H9 (cell line): Measurements from ENCODE around the gene TEAD1. TPM values are rescaled to one million over a fixed set of nuclear protein-coding genes. Genes with fewer than 3 reads are reported as not detected.
A peak's percentile ranks its signal among the peaks of the same experiment; 100 is the strongest.

ENCODE experiments used
- DNase-seq: peaks from one replicate; pipeline ENCODE4 v3.0.0-alpha.2; 2017
- H2AFZ ChIP-seq: one replicate; pipeline ENCODE4 v1.6.1; 2013; ENCODE audit warnings: mild to moderate bottlenecking, low read length, control low read depth, moderate library complexity
- H2AK5ac ChIP-seq: 2 replicates; pipeline ENCODE4 v1.6.1; 2013; ENCODE audit warnings: low read length, control low read depth, mixed read lengths; ENCODE audit not compliant: insufficient read length
- H2BK120ac ChIP-seq: one replicate; pipeline ENCODE4 v1.6.1; 2013; ENCODE audit warnings: low read depth, mild to moderate bottlenecking, low read length, control low read depth, inconsistent platforms; ENCODE audit not compliant: poor library complexity, severe bottlenecking
- H2BK12ac ChIP-seq: 2 replicates; pipeline ENCODE4 v1.6.1; 2013; ENCODE audit warnings: low read length, control low read depth, mixed read lengths, low read depth; ENCODE audit not compliant: insufficient read length
- H2BK15ac ChIP-seq: 2 replicates; pipeline ENCODE4 v1.6.1; 2013; ENCODE audit warnings: low read depth, low read length, control low read depth
- H2BK20ac ChIP-seq: one replicate; pipeline ENCODE4 v1.6.1; 2013; ENCODE audit warnings: low read depth, mild to moderate bottlenecking, low read length, control low read depth, inconsistent platforms; ENCODE audit not compliant: poor library complexity, severe bottlenecking
- H2BK5ac ChIP-seq: 2 replicates; pipeline ENCODE4 v1.6.1; 2013; ENCODE audit warnings: low read length, control low read depth, mixed read lengths; ENCODE audit not compliant: insufficient read length
- H3K14ac ChIP-seq: 2 replicates; pipeline ENCODE4 v1.6.1; 2013; ENCODE audit warnings: low read length, control low read depth; ENCODE audit not compliant: insufficient read depth
- H3K18ac ChIP-seq: 2 replicates; pipeline ENCODE4 v1.6.1; 2013; ENCODE audit warnings: low read depth, mild to moderate bottlenecking, mixed read lengths, low read length, control low read depth; ENCODE audit not compliant: insufficient read length
- H3K23ac ChIP-seq: 2 replicates; pipeline ENCODE4 v1.6.1; 2013; ENCODE audit warnings: low read length, control low read depth, mixed read lengths, low read depth; ENCODE audit not compliant: insufficient read length
- H3K23me2 ChIP-seq: 2 replicates; pipeline ENCODE4 v1.6.1; 2013; ENCODE audit warnings: low read depth, mild to moderate bottlenecking, mixed read lengths, low read length, control low read depth; ENCODE audit not compliant: insufficient read length, poor library complexity, severe bottlenecking
- H3K27ac ChIP-seq: 2 replicates; pipeline ENCODE4 v1.5.1; 2013; ENCODE audit warnings: low read length, control low read depth, mixed read lengths, low read depth; ENCODE audit not compliant: insufficient read length
- H3K27me3 ChIP-seq: 2 replicates; pipeline ENCODE4 v1.6.1; 2013; ENCODE audit warnings: low read length, control low read depth, inconsistent platforms; ENCODE audit not compliant: insufficient read depth
- H3K4ac ChIP-seq: 2 replicates; pipeline ENCODE4 v1.6.1; 2013; ENCODE audit warnings: low read depth, mild to moderate bottlenecking, control low read depth, inconsistent platforms, low read length, moderate library complexity
- H3K4me1 ChIP-seq: 2 replicates; pipeline ENCODE4 v1.6.1; 2013; ENCODE audit warnings: low read length, control low read depth, inconsistent platforms; ENCODE audit not compliant: insufficient read depth
- H3K4me2 ChIP-seq: 2 replicates; pipeline ENCODE4 v1.6.1; 2013; ENCODE audit warnings: low read length, control low read depth, mixed read lengths; ENCODE audit not compliant: insufficient read length, insufficient read depth
- H3K56ac ChIP-seq: 2 replicates; pipeline ENCODE4 v1.6.1; 2013; ENCODE audit warnings: low read depth, mild to moderate bottlenecking, mixed read lengths, low read length, control low read depth; ENCODE audit not compliant: insufficient read length
- H3K79me1 ChIP-seq: 2 replicates; pipeline ENCODE4 v1.6.1; 2013; ENCODE audit warnings: low read depth, mild to moderate bottlenecking, moderate library complexity, low read length, control low read depth, inconsistent platforms; ENCODE audit not compliant: insufficient read depth, poor library complexity, severe bottlenecking
- H3K79me2 ChIP-seq: 2 replicates; pipeline ENCODE4 v1.6.1; 2013; ENCODE audit warnings: low read length, control low read depth, inconsistent platforms; ENCODE audit not compliant: insufficient read depth
- H3K9ac ChIP-seq: 2 replicates; pipeline ENCODE4 v1.6.1; 2013; ENCODE audit warnings: low read length, control low read depth, mixed read lengths; ENCODE audit not compliant: insufficient read length; ENCODE audit errors: extremely low read depth
- H3K9me3 ChIP-seq: one replicate; pipeline ENCODE4 v1.6.1; 2013; ENCODE audit warnings: low read depth, low read length, inconsistent platforms; ENCODE audit not compliant: control insufficient read depth
- H3T11ph ChIP-seq: one replicate; pipeline ENCODE4 v1.6.1; 2013; ENCODE audit warnings: mild to moderate bottlenecking, low read length, control low read depth, inconsistent platforms
- H4K20me1 ChIP-seq: one replicate; pipeline ENCODE4 v1.6.1; 2013; ENCODE audit not compliant: control insufficient read depth, insufficient read length, insufficient read depth
- H4K5ac ChIP-seq: 2 replicates; pipeline ENCODE4 v1.6.1; 2013; ENCODE audit warnings: low read depth, mild to moderate bottlenecking, mixed read lengths, low read length, control low read depth; ENCODE audit not compliant: insufficient read length
- H4K8ac ChIP-seq: replicated peaks from 2 replicates; pipeline ENCODE4 v1.6.1; 2013; ENCODE audit warnings: low read length, control low read depth, mixed read lengths, low read depth; ENCODE audit not compliant: insufficient read length
- H4K91ac ChIP-seq: 2 replicates; pipeline ENCODE4 v1.6.1; 2013; ENCODE audit warnings: low read depth, mild to moderate bottlenecking, moderate library complexity, mixed read lengths, low read length, control low read depth; ENCODE audit not compliant: insufficient read length
- H3K27ac Mint-ChIP-seq, 3 experiments: 2 replicates in 2 of 3; 3 replicates in 1 of 3; pipeline ENCODE4 v1.8.0; 2020 to 2021; ENCODE audit warnings: mixed read lengths in 3 of 3, mild to moderate bottlenecking in 1 of 3, moderate library complexity in 1 of 3
- H3K27me3 Mint-ChIP-seq: 2 replicates; pipeline ENCODE4 v1.8.0; 2021; ENCODE audit warnings: low read depth, mild to moderate bottlenecking, moderate library complexity, mixed read lengths
- H3K36me3 Mint-ChIP-seq, 3 experiments: 2 replicates in 2 of 3; 3 replicates in 1 of 3; pipeline ENCODE4 v1.8.0; 2020 to 2021; ENCODE audit warnings: low read depth in 3 of 3, mixed read lengths in 3 of 3; ENCODE audit not compliant: insufficient read depth in 1 of 3
- H3K4me1 Mint-ChIP-seq, 2 experiments: 2 replicates each; pipeline ENCODE4 v1.8.0; 2020; ENCODE audit warnings: mixed read lengths in 2 of 2
- H3K4me3 Mint-ChIP-seq, 2 experiments: 2 replicates in 1 of 2; 3 replicates in 1 of 2; pipeline ENCODE4 v1.8.0; 2020 to 2021; ENCODE audit warnings: mild to moderate bottlenecking in 2 of 2, mixed read lengths in 2 of 2, moderate library complexity in 1 of 2
- H3K9me3 Mint-ChIP-seq, 2 experiments: 2 replicates in 1 of 2; 3 replicates in 1 of 2; pipeline ENCODE4 v1.8.0; 2020; ENCODE audit warnings: mild to moderate bottlenecking in 2 of 2, mixed read lengths in 2 of 2, moderate library complexity in 1 of 2
- WGBS: extraction: QIAGEN DNeasy Blood & Tissue Kit; methylation state at CpG from one replicate; pipeline ENCODE4 v1.1.7; 2013; ENCODE audit warnings: missing lambda C conversion rate, low lambda C conversion rate, mixed read lengths; ENCODE audit not compliant: insufficient read length; ENCODE audit errors: extremely low coverage; 5-methylcytosine and 5-hydroxymethylcytosine counted together
- total RNA-seq: library from RNA; stranded (reverse); gene quantifications from 2 replicates; pipeline ENCODE4 v1.2.1, GENCODE V29; 2021
- TF ChIP-seq, protein P1 (sequence below): fragments of 200-600 bp; sonication (generic); conservative IDR thresholded peaks from 3 replicates; pipeline ENCODE4 v1.8.0; 2021; ENCODE audit warnings: antibody characterized with exemption, mild to moderate bottlenecking

Gene TEAD1
- total RNA-seq, 1 experiment from 2014 or later, result 75.1 TPM

GRCh38 chr11:12905435-12905834, 231.2 kb downstream of the TEAD1 start:
- peaks cover 17 to 23% of the 10 kb centered on the region in 2 experiments for H3K4me1 Mint-ChIP-seq
- Histone ChIP-seq H3K27me3 (no peaks in the 10 kb centered on the region), H3K4me2 (no peak overlapping the region), H2AK5ac (no peak overlapping the region), H3K9ac (no peak overlapping the region), H3K4me1 (peaks cover 5% of the 10 kb centered on the region; the same call in 1 of the 2 replicates), H3T11ph (no peak overlapping the region), H3K56ac (no peak overlapping the region), H3K9me3 (no peaks in the 10 kb centered on the region), H3K79me2 (no peaks in the 10 kb centered on the region), H2BK5ac (no peak overlapping the region), H2BK15ac (no peak overlapping the region), H4K91ac (no peak overlapping the region), H2BK120ac (no peak overlapping the region), H2AFZ (no peak overlapping the region), H2BK20ac (no peak overlapping the region), H3K23me2 (no peaks in the 10 kb centered on the region), H3K18ac (no peak overlapping the region), H3K23ac (no peak overlapping the region), H4K8ac (no peak overlapping the region), H3K14ac (no peak overlapping the region), H3K79me1 (no peaks in the 10 kb centered on the region), H4K5ac (no peak overlapping the region), H2BK12ac (no peak overlapping the region), H3K27ac (no peak overlapping the region), H4K20me1 (no peaks in the 10 kb centered on the region), H3K4ac (no peak overlapping the region)
- H3K27me3 Mint-ChIP-seq, result no peaks in the 10 kb centered on the region
- H3K36me3 Mint-ChIP-seq, result peaks cover 23 to 41% (median 35%) of the 10 kb centered on the region in 3 experiments
- no peak for DNase-seq
- no peak overlapping the region for H3K4me3 Mint-ChIP-seq
- TF ChIP-seq, protein P1, sequence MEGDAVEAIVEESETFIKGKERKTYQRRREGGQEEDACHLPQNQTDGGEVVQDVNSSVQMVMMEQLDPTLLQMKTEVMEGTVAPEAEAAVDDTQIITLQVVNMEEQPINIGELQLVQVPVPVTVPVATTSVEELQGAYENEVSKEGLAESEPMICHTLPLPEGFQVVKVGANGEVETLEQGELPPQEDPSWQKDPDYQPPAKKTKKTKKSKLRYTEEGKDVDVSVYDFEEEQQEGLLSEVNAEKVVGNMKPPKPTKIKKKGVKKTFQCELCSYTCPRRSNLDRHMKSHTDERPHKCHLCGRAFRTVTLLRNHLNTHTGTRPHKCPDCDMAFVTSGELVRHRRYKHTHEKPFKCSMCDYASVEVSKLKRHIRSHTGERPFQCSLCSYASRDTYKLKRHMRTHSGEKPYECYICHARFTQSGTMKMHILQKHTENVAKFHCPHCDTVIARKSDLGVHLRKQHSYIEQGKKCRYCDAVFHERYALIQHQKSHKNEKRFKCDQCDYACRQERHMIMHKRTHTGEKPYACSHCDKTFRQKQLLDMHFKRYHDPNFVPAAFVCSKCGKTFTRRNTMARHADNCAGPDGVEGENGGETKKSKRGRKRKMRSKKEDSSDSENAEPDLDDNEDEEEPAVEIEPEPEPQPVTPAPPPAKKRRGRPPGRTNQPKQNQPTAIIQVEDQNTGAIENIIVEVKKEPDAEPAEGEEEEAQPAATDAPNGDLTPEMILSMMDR, result no peak
- no peaks in the 10 kb centered on the region for H3K9me3 Mint-ChIP-seq
- H3K27ac Mint-ChIP-seq, result 0 out of 7 replicates have a peak overlapping the region, but pooled peaks of 1 of the 3 experiments have one; percentile 53
- no CpG with 5 or more reads among the region's 4 CpGs for WGBS
